ENCODE measurements around the gene PRKCA. TPM values are rescaled to one million over a fixed set of nuclear protein-coding genes. Genes with fewer than 3 reads are reported as not detected.

The PRKCA gene
- total RNA-seq, 3 donors from 2014 or later (not counting 1 experiment from before 2014, with no cell fraction given) = 19.6 to 29.0 (median 20.4) TPM

DNA sequence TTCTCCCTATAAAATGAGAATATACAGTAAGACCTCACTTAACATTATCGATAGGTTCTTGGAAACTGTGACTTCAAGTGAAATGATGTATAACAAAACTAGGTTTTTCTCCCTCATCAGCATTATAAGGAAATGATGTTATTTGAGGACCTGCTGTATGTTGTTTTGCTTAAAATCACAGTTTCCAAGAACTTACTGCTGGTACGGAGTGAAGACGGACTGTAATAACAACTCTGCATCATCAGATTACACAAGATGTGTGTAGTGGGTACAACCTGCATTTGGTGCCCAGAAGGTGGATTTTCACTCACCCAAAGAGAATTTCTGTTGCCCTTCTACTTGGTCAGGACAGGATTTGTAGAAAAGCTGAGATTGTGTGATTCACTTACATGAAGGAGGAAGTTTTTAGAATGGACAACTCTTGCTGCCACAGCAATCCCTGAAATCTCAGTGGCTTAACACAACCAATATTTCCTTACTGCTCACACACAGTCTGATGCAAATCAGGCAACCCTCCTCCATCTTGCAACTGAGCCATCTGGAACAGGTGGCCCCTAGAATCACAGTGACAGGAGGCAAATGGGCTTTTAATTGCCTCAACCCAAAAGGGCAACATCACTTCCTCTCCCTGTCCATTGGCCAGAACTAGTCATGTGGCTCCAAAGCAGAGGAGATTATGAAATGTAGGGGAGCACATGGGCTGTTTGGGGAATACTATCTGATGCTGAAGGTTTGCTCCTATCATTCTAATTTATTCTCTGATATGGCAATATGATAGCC lies 464.9 kb downstream of the PRKCA start:
- Mint-ChIP-seq H3K27ac (no peak overlapping the region), H3K27me3 (ENCODE audit: low read depth in 2 of 2) (no peaks in the 10 kb centered on the region), H3K36me3 (no peaks in the 10 kb centered on the region), H3K4me1 (peaks cover 0 to 6% of the 10 kb centered on the region in 2 donors), H3K9me3 (no peaks in the 10 kb centered on the region), H3K4me3 (no peak overlapping the region)
- DNase-seq (no peak), ATAC-seq (no peak)
- H3K27me3 ChIP-seq (ENCODE audit: control insufficient read depth, insufficient read depth, low read length) = no peaks in the 10 kb centered on the region
- intact Hi-C loops (cut with micrococcal nuclease) = no loop called here
- no peaks in the 10 kb centered on the region for H3K4me1 ChIP-seq (ENCODE audit: control insufficient read depth, insufficient read depth, low read length)
- no peak overlapping the region for H3K4me3 ChIP-seq (ENCODE audit: low read length)
- TF ChIP-seq, protein P1, sequence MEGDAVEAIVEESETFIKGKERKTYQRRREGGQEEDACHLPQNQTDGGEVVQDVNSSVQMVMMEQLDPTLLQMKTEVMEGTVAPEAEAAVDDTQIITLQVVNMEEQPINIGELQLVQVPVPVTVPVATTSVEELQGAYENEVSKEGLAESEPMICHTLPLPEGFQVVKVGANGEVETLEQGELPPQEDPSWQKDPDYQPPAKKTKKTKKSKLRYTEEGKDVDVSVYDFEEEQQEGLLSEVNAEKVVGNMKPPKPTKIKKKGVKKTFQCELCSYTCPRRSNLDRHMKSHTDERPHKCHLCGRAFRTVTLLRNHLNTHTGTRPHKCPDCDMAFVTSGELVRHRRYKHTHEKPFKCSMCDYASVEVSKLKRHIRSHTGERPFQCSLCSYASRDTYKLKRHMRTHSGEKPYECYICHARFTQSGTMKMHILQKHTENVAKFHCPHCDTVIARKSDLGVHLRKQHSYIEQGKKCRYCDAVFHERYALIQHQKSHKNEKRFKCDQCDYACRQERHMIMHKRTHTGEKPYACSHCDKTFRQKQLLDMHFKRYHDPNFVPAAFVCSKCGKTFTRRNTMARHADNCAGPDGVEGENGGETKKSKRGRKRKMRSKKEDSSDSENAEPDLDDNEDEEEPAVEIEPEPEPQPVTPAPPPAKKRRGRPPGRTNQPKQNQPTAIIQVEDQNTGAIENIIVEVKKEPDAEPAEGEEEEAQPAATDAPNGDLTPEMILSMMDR (IDR thresholded peaks at IDR 0.05) = no peak
- no peaks in the 10 kb centered on the region for H3K9me3 ChIP-seq (ENCODE audit: control insufficient read depth, insufficient read depth, low read length)
- no peaks in the 10 kb centered on the region for H3K36me3 ChIP-seq (ENCODE audit: control insufficient read depth, insufficient read depth, low read length)
- no peak overlapping the region for H3K27ac ChIP-seq (ENCODE audit: low read length)
- WGBS (ENCODE audit: insufficient coverage) = 81% methylated on average over 2 of the region's 3 CpGs

DNA sequence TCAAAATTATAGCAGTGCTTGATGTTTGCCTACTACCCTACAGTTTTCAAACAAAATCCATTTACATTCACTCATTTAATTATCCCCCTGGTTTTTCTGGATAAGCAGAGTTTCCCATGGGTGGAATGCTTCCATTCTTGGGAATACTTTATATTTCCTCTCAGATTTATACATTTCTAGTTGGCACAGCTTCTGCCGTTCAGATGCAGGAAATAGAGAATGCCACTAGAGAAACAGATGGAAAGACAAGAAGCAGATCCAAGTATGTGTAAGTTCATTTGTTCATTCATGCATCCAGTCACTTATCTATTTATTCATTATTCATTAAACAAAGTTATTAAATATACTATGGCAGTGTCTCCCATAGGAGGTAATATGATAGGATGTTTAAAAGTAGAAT lies 467.5 kb downstream of the PRKCA start:
- H3K36me3 Mint-ChIP-seq = no peaks in the 10 kb centered on the region
- H3K27ac Mint-ChIP-seq = no peak overlapping the region
- H3K9me3 Mint-ChIP-seq = no peaks in the 10 kb centered on the region
- ATAC-seq (no peak), DNase-seq (no peak)
- Histone ChIP-seq H3K4me3 (ENCODE audit: low read length) (no peak overlapping the region), H3K4me1 (ENCODE audit: control insufficient read depth, insufficient read depth, low read length) (no peaks in the 10 kb centered on the region), H3K9me3 (ENCODE audit: control insufficient read depth, insufficient read depth, low read length) (no peaks in the 10 kb centered on the region), H3K27ac (ENCODE audit: low read length) (no peak overlapping the region), H3K36me3 (ENCODE audit: control insufficient read depth, insufficient read depth, low read length) (no peaks in the 10 kb centered on the region), H3K27me3 (ENCODE audit: control insufficient read depth, insufficient read depth, low read length) (no peaks in the 10 kb centered on the region)
- H3K4me1 Mint-ChIP-seq = peaks cover 0 to 6% of the 10 kb centered on the region in 2 donors
- intact Hi-C loops (cut with micrococcal nuclease) = no loop called here
- no CpG with 5 or more reads among the region's 1 CpG for WGBS (ENCODE audit: insufficient coverage)
- H3K27me3 Mint-ChIP-seq (ENCODE audit: low read depth in 2 of 2) = no peaks in the 10 kb centered on the region
- TF ChIP-seq, protein P1 (IDR thresholded peaks at IDR 0.05) = no peak
- no peak overlapping the region for H3K4me3 Mint-ChIP-seq

DNA sequence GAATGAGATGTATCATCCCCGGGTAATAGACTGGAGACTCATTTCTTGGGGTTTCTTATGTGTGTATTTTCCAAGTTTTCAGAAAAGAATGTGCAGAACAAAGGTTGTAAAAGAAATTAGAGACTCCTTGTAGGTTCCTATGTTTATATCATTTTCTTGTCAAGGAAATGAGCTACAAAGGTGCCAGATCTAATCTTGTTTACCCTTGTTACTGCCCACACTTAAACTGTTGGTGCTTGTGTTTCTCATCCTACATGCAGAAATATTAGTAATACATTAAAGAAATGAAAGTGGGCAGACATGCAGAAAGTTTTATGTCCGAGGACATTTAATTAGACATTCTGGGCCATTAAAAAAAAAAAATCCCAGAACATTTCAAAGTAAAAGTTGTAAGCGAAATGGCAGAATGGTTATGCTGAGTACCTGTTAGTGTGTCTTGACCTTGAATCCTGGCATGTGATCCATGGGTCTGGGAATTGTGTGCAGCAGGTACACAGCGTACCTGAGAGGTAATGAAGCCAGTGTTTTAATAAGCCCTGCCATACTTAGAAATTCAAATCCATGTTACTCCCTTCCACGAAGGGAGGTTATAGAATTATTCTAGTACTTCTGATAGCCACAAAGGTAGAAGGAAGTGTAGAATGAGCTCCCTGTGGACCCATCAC lies 469.9 kb downstream of the PRKCA start:
- H3K4me3 ChIP-seq (ENCODE audit: low read length) = no peak overlapping the region
- TF ChIP-seq, protein P1 (IDR thresholded peaks at IDR 0.05) = no peak
- Mint-ChIP-seq H3K27me3 (ENCODE audit: low read depth in 2 of 2) (no peaks in the 10 kb centered on the region), H3K4me3 (no peak overlapping the region), H3K9me3 (no peaks in the 10 kb centered on the region), H3K27ac (no peak overlapping the region), H3K36me3 (no peaks in the 10 kb centered on the region), H3K4me1 (no peaks in the 10 kb centered on the region)
- intact Hi-C loops (cut with micrococcal nuclease) = no loop called here
- H3K27ac ChIP-seq (ENCODE audit: low read length) = no peak overlapping the region
- DNase-seq = no peak
- H3K9me3 ChIP-seq (ENCODE audit: control insufficient read depth, insufficient read depth, low read length) = no peaks in the 10 kb centered on the region
- no peaks in the 10 kb centered on the region for H3K4me1 ChIP-seq (ENCODE audit: control insufficient read depth, insufficient read depth, low read length)
- no peaks in the 10 kb centered on the region for H3K36me3 ChIP-seq (ENCODE audit: control insufficient read depth, insufficient read depth, low read length)
- no peak for ATAC-seq
- no peaks in the 10 kb centered on the region for H3K27me3 ChIP-seq (ENCODE audit: control insufficient read depth, insufficient read depth, low read length)
- 96% methylated on average over 3 of the region's 5 CpGs for WGBS (ENCODE audit: insufficient coverage)
